ENCODE data around the gene COA1. TPM values are rescaled to one million over a fixed set of nuclear protein-coding genes. Genes with fewer than 3 reads are reported as not detected.
"Not testable (repeated sequence)": the region's sequence is repeated elsewhere in the genome, so short reads cannot be mapped to it uniquely, and the experiment has no call there.

COA1 gene
- 135 and 184 TPM in 2 replicates for total RNA-seq (2014; rRNA removed; shearing (Covaris generic))

DNA sequence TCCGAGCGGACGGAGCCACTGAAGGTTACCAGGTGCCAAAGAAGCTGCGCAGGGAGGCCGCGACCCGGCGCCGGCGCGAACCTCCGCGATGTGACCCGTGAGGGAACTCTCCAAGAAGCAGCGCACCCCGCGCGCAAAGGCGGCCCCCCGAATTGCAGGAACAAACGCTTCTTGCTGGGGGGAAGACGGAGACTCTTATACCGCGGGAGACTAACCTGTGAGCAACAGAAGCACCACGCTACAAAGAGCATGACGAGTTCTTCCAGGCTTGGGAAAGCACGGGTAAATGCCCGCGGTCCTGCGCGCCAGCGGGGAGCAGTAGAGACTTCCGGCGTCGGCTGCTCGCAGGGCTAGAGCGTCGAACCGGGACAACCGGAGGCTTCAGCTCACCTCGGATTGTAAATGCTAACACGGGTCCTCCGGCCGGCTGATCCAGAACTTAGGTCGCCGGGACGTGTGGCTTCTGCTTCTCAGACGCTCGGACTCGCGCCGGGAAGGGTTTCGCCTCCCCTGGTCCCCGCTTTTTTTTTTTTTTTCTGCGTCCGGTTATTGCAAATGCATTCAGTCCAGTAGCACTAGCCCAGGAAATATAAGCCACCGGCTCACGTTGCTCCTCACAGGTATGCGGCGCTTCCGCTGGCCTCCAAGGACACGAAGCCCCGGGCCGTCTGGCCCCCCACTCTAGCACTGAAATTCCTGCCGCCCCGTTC lies at the start of gene COA1:
COA1 (minus strand) TSS at position 310 of the 710 bp plus-strand sequence. CDS start 80,909 bp downstream, outside the sequence.
- peak; percentile 93 for DNase-seq (ENCODE audit: low spot score)
- in situ Hi-C loops (cut with HindIII; ENCODE audit: low sequenced_read_pairs) = no loop called here

- DNase-seq (ENCODE audit: low spot score); in situ Hi-C loops (cut with HindIII; ENCODE audit: low sequenced_read_pairs): not testable (repeated sequence)
These were observed 49.1 kb upstream of the COA1 start for GRCh38 chr7:43778293-43779044.

- DNase-seq (ENCODE audit: low spot score); in situ Hi-C loops (cut with HindIII; ENCODE audit: low sequenced_read_pairs): not testable (repeated sequence)
These were observed 45.9 kb upstream of the COA1 start for GRCh38 chr7:43775255-43775654.

DNA sequence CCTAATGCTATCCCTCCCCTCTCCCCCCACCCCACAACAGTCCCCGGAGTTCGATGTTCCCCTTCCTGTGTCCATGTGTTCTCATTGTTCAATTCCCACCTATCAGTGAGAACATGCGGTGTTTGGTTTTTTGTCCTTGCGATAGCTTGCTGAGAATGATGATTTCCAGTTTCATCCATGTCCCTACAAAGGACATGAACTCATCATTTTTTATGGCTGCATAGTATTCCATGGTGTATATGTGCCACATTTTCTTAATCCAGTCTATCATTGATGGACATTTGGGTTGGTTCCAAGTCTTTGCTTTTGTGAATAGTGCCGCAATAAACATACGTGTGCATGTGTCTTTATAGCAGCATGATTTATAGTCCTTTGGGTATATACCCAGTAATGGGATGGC lies 43.9 kb upstream of the COA1 start:
- in situ Hi-C loops (cut with HindIII; ENCODE audit: low sequenced_read_pairs) = not testable (repeated sequence)

DNA sequence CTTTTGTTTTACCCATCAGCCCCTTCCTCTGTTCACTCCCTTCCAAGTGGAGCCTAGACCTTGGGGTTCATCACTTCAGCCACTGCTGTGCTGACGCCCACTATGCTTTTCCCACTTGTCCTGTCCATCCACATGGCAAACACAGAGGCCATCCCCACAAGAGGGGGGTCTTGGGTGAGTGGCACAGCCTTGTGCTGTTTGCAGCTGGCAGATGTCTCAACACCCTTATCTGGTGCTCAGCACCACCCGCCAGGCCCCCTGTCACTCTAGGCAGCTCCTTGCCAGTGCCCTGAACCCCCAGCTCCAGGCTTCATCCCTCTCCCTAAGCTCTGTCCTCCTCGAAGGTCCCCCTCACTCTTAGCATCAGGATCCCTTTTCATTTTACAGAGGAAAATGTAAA lies 42.2 kb upstream of the COA1 start:
- in situ Hi-C loops (cut with HindIII; ENCODE audit: low sequenced_read_pairs) = no loop called here
- DNase-seq (ENCODE audit: low spot score) = no peak

More for the DNA sequence above, 43.9 kb upstream of the COA1 start:
- DNase-seq (ENCODE audit: low spot score) = not testable (repeated sequence)

DNA sequence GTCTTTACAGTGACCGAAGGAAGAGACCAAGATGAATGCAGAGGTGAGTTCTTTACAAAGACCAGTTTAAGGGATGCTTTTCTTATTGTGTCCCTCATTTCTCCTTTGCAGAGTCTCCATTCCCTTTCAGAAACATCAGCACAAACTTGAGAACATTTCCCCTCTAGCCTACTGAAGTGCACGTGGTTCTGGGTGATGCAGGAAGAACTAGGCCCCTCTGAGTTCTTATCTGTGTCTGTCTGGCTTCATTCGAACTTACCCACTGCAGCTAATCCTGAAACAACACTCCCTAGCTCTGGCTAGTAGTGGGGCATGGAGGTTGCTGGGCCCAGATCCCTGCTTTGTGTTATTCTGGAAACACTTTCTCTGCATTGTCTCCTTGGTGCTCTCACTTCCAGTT lies 41.8 kb upstream of the COA1 start:
- in situ Hi-C loops (cut with HindIII; ENCODE audit: low sequenced_read_pairs) = no loop called here
- no peak for DNase-seq (ENCODE audit: low spot score)

- DNase-seq (ENCODE audit: low spot score) = no peak
- in situ Hi-C loops (cut with HindIII; ENCODE audit: low sequenced_read_pairs) = no loop called here
These were observed 40.6 kb upstream of the COA1 start for GRCh38 chr7:43769791-43770465.

DNA sequence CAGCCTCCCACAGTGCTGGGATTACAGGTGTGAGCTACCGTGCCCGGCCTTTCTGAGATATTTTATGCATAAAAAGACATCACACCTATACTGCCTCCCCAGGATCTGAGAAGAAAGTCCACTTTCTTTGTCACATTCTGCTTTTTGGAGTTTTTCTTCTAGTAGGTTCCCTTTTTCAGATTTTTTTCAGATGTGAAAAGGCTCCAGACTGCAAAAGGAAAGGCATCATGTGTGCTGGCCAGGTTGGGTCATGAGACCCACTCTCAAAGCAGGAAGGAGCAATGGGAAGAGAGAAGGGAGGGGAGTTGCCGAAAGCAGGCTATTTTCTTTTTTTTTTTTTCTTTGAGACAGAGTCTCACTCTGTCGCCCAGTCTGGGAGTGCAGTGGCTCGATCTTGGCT lies 40.0 kb upstream of the COA1 start:
- no peak for DNase-seq (ENCODE audit: low spot score)
- in situ Hi-C loops (cut with HindIII; ENCODE audit: low sequenced_read_pairs) = no loop called here

- in situ Hi-C loops (cut with HindIII; ENCODE audit: low sequenced_read_pairs) = no loop called here
These were observed 39.6 kb upstream of the COA1 start for GRCh38 chr7:43768887-43769272.

DNA sequence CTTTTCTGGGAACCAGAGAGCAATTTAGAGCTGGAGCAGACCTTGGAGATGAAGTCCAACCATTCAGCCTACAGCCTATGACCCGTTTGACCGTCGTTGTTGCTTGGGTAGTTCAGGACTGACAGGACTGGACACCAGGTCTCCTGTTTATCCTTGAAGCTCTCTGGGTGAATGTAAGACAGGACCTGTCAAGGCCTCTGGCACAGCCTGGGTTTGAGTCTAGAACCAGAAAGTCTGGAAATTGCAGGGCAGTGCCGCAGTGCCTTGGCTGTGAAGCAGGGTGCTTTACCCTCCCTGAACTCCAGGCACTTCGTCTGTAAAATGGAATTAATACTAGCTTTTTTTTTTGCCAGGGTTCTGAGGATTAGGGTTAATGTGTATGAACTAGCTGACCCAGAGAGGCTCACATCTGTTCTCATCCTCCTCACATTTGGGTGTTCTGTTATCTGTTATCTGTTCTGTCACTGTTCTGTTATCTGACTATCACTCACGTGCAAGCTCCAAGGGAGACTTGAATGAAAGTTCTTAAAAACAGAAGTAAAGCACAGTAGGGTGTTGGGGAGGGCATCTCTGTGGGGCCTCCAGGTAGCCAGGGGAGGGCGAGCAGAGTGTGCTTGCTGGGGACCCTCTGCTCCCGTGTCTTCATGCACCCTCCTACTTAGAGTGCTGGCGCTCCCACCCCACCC lies 39.0 kb upstream of the COA1 start:
- in situ Hi-C loops (cut with HindIII; ENCODE audit: low sequenced_read_pairs) = no loop called here
- no peak for DNase-seq (ENCODE audit: low spot score)

More at GRCh38 chr7:43768887-43769272, 39.6 kb upstream of the COA1 start:
- no peak for DNase-seq (ENCODE audit: low spot score)

DNA sequence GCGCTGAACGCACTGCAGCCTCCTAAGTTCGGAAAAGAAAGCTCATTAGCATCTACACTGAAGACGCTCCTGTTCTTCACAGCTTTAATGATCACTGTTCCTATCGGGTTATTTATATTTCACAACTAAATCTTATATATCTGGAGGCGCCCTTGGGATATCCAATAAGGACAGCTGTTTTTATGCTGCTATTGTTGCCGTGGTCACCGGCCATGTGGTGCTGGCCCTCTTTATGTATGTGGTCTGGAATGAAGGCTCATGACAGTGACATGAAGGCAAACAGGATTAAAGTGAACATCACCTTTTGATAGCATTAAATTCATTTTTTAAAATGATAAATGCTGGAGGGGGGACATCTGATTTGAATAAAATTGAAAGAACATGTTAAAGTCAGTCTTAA lies 38.0 kb upstream of the COA1 start:
- in situ Hi-C loops (cut with HindIII; ENCODE audit: low sequenced_read_pairs) = no loop called here
- DNase-seq (ENCODE audit: low spot score) = no peak

GRCh38 chr7:43766564-43766963 lies 37.2 kb upstream of the COA1 start:
- no peak for DNase-seq (ENCODE audit: low spot score)
- in situ Hi-C loops (cut with HindIII; ENCODE audit: low sequenced_read_pairs) = no loop called here

GRCh38 chr7:43764807-43765491 lies 35.6 kb upstream of the COA1 start:
- in situ Hi-C loops (cut with HindIII; ENCODE audit: low sequenced_read_pairs) = no loop called here
- no peak for DNase-seq (ENCODE audit: low spot score)

DNA sequence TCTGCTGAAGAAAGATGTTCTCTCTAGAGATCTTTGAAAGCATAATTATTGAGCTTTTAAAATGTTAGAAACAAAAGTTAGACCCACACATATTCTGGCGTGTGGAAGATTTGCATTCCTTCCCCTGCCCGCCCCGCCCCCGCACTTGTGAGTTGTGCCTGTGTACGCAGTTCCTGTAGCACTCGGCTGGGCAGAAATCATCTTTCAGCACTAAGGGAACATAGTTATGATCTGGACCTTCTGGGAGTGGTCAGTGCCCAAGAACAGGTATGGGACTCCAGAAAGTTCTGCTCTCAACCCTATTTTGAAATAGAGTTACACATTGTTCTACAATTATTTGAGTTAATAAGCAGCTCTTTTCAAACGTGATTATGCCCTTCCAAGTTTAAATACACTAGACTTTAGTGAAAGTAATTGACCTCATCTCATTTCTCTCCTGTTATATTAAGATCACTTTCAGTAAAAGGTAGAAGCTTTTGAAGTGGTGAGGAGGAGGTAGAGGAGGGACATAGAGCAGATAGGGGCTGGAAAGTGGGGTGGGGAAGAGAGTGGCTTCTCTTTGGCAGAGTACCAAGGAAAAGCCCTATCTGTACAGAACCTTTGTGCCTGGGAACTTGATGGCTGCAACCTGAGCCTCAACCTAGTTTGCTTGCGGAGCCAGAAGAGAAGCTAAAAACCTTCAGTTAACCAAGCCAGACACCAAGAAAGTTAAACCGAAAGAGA lies 34.9 kb upstream of the COA1 start:
- DNase-seq (ENCODE audit: low spot score) = no peak
- in situ Hi-C loops (cut with HindIII; ENCODE audit: low sequenced_read_pairs) = no loop called here

DNA sequence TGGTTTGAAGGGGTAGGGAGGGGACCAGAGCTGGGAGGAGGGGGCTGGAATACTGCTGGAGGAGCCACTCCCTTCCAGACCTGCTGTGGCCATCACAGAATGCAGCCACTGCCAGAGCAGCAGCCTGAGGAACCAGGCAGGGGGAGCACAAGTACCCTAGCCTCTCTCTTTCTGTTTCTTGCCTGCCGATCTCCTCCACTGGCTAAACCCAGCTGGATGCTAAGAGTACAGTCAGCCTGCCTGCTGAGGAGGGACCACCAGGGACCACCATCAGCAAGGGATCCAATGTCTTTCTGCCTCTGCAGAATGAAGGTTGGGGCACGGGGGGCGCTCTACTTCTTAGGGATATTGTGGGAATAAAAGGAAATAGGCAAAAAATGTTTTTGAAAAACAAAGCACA lies 33.9 kb upstream of the COA1 start:
- in situ Hi-C loops (cut with HindIII; ENCODE audit: low sequenced_read_pairs) = no loop called here
- DNase-seq (ENCODE audit: low spot score) = no peak

GRCh38 chr7:43761938-43762692 lies 32.8 kb upstream of the COA1 start:
- in situ Hi-C loops (cut with HindIII; ENCODE audit: low sequenced_read_pairs) = no loop called here
- no peak for DNase-seq (ENCODE audit: low spot score)

- no peak for DNase-seq (ENCODE audit: low spot score)
- in situ Hi-C loops (cut with HindIII; ENCODE audit: low sequenced_read_pairs) = no loop called here
These were observed 32.1 kb upstream of the COA1 start for GRCh38 chr7:43761382-43761781.

DNA sequence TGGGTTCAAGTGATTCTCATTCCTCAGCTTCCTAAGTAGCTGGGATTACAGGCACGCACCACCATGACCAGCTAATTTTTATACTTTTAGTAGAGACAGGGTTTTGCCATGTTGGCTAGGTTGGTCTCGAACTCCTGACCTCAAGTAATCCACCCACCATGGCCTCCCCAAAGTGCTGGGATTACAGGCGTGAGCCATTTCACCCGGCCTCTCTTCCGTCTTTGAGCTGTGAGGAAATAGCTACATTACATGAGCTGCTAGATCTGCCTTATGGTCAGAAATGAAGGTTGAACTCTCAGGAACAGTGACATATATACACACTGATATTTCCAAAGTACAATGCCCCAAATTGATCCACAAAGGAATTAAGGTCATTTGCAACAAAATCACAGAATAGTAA lies 31.5 kb upstream of the COA1 start:
- DNase-seq (ENCODE audit: low spot score) = no peak
- in situ Hi-C loops (cut with HindIII; ENCODE audit: low sequenced_read_pairs) = no loop called here

Data from G401 (cell line).